Measurements from ENCODE around the gene DDIT3. TPM values are rescaled to one million over a fixed set of nuclear protein-coding genes. Genes with fewer than 3 reads are reported as not detected.
"Not testable (repeated sequence)": the region's sequence is repeated elsewhere in the genome, so short reads cannot be mapped to it uniquely, and the experiment has no call there.

The DDIT3 gene
- total RNA-seq, 1 donor from 2014 or later = 17.7 TPM

DNA sequence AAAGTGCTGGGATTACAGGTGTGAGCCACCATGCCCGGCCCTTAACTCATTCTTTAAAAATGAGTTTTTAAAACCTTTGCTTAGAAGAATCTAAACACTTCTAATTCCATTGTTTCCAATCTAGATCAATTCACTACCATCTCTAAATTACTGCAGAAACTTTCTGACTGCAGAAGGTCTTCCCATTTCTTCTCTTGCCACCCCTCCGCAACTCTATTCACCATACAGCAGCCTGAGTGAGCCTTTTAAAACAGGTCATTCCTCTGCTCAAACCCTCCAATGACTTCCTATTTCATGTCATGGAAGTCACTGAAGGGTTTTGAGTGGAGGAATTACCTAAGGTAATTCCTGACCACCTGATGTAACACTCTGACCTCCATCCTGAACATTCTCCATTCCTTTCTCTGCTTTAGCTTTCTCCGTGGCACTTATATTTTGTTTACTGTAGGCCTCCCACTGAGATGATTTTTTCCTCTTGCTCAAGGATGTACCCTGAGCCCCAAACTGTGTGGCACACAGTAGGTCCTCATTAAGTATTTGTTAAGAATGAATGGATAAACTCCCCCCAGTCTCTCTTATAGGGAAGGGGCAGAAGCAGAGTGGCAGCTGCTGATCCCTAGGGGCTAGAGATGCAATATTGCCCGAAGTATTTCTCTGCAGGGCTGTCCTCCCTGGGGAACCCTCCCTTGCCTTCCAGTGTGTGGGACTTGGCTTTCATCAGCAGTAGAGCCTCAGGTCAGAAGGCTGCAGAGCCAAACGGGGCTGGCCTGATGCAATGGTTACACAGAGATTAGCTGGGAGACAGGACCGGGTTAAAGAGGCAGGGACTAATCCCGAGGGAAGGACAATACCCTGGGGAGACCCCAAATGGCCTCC lies 1.2 kb downstream of the DDIT3 start:
- no peak for DNase-seq (ENCODE audit: extremely low spot score, unreplicated experiment)
- H3K27ac Mint-ChIP-seq = peak overlapping the region; percentile 99
- TF ChIP-seq, protein P1, sequence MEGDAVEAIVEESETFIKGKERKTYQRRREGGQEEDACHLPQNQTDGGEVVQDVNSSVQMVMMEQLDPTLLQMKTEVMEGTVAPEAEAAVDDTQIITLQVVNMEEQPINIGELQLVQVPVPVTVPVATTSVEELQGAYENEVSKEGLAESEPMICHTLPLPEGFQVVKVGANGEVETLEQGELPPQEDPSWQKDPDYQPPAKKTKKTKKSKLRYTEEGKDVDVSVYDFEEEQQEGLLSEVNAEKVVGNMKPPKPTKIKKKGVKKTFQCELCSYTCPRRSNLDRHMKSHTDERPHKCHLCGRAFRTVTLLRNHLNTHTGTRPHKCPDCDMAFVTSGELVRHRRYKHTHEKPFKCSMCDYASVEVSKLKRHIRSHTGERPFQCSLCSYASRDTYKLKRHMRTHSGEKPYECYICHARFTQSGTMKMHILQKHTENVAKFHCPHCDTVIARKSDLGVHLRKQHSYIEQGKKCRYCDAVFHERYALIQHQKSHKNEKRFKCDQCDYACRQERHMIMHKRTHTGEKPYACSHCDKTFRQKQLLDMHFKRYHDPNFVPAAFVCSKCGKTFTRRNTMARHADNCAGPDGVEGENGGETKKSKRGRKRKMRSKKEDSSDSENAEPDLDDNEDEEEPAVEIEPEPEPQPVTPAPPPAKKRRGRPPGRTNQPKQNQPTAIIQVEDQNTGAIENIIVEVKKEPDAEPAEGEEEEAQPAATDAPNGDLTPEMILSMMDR (conservative IDR thresholded peaks at IDR 0.05) = no peak
- H3K36me3 Mint-ChIP-seq = peaks cover 21% of the 10 kb centered on the region
- peaks cover 32% of the 10 kb centered on the region for H3K4me1 Mint-ChIP-seq (ENCODE audit: unreplicated experiment)
- H3K9me3 Mint-ChIP-seq = no peaks in the 10 kb centered on the region
- no peaks in the 10 kb centered on the region for H3K27me3 Mint-ChIP-seq
- H3K4me3 Mint-ChIP-seq = peak overlapping the region; percentile 99

DNA sequence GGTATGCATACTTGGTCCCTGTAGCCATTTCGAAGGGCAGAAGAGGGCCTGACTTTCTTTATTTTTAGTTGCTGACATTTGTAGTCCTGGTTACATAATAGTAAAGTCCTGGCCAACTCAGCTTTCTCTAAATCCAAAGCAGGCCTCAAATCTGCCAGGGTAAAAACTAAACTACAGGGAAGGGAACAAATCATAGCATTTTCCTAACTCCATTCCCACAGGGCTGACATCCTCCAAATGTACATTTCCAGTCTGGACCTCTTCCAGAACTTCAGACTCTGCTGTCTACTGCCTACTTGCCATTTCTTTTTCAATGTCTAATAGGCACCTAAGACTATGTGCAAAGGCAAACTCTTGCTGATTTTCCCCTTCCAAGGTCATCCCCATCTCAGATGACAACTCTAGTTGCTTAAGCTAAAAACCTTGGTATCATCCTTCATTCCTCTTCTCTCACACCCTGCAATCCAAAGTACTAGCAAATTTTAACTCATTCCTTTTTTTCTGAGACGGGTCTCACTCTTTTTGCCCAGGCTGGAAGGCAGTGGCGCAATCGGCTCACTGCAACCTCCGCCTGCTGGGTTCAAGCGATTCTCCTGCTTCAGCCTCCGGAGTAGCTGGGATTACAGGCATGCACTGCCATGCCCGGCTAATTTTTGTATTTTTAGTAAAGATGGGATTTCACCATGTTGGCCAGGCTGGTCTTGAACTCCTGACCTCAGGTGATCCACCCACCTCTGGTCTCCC lies 2.0 kb downstream of the DDIT3 start:
- H3K4me3 Mint-ChIP-seq = peak overlapping the region; percentile 99
- TF ChIP-seq, protein P1 (conservative IDR thresholded peaks at IDR 0.05) = no peak
- no peaks in the 10 kb centered on the region for H3K27me3 Mint-ChIP-seq
- H3K9me3 Mint-ChIP-seq = no peaks in the 10 kb centered on the region
- peaks cover 21% of the 10 kb centered on the region for H3K36me3 Mint-ChIP-seq
- peak overlapping the region; percentile 99 for H3K27ac Mint-ChIP-seq
- H3K4me1 Mint-ChIP-seq (ENCODE audit: unreplicated experiment) = peaks cover 26% of the 10 kb centered on the region
- no peak for DNase-seq (ENCODE audit: extremely low spot score, unreplicated experiment)

DNA sequence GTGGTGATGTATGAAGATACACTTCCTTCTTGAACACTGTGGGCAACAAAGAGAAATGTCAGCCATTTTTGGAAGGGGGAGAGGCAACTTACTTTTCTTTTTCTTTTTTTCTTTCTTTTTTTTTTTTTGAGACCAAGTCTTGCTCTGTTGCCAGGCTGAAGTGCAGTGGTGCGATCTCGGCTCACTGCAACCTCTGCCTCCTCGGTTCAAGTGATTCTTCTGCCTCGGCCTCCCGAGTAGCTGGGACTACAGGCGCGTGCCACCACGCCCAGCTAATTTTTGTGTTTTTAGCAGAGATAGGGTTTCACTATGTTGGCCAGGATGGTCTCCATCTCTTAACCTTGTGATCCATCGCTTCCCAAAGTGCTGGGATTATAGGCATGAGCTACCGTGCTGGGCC lies 2.6 kb downstream of the DDIT3 start:
- peak overlapping the region; percentile 71 for H3K4me3 Mint-ChIP-seq
- H3K27me3 Mint-ChIP-seq; DNase-seq (ENCODE audit: extremely low spot score, unreplicated experiment); H3K9me3 Mint-ChIP-seq: not testable (repeated sequence)
- peaks cover 27% of the 10 kb centered on the region for H3K36me3 Mint-ChIP-seq
- peak overlapping the region; percentile 99 for H3K27ac Mint-ChIP-seq
- H3K4me1 Mint-ChIP-seq (ENCODE audit: unreplicated experiment) = peaks cover 23% of the 10 kb centered on the region

DNA sequence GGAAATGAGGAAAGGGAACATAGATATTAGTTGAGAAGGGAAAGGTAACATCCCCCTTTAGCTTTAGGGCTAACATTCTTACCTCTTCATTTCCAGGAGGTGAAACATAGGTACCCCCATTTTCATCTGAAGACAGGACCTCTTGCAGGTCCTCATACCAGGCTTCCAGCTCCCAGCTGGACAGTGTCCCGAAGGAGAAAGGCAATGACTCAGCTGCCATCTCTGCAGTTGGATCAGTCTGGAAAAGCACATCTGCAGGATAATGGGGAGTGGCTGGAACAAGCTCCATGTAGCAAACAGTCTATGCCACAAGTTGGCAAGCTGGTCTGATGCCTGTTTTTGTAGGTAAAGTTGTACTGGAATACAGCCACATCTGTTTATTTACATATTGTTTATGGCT lies 3.1 kb downstream of the DDIT3 start:
- Mint-ChIP-seq H3K27me3 (no peaks in the 10 kb centered on the region), H3K9me3 (no peaks in the 10 kb centered on the region), H3K4me1 (ENCODE audit: unreplicated experiment) (peaks cover 22% of the 10 kb centered on the region), H3K27ac (peak overlapping the region; percentile 75), H3K4me3 (peak overlapping the region; percentile 71), H3K36me3 (peaks cover 32% of the 10 kb centered on the region)
- no peak for DNase-seq (ENCODE audit: extremely low spot score, unreplicated experiment)
- TF ChIP-seq, protein P1 (conservative IDR thresholded peaks at IDR 0.05) = no peak

DNA sequence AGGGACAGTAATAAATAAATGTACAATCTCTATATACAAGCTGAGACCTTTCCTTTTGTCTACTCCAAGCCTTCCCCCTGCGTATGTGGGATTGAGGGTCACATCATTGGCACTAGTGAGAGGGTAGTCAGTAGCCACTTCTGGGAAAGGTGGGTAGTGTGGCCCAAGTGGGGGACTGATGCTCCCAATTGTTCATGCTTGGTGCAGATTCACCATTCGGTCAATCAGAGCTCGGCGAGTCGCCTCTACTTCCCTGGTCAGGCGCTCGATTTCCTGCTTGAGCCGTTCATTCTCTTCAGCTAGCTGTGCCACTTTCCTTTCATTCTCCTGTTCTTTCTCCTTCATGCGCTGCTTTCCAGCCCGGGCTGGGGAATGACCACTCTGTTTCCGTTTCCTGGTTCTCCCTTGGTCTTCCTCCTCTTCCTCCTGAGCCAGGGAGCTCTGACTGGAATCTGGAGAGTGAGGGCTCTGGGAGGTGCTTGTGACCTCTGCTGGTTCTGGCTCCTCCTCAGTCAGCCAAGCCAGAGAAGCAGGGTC lies 3.6 kb downstream of the DDIT3 start:
- Mint-ChIP-seq H3K9me3 (no peaks in the 10 kb centered on the region), H3K4me1 (ENCODE audit: unreplicated experiment) (peaks cover 17% of the 10 kb centered on the region), H3K4me3 (no peak overlapping the region), H3K36me3 (peaks cover 36% of the 10 kb centered on the region), H3K27me3 (no peaks in the 10 kb centered on the region), H3K27ac (peak overlapping the region; percentile 75)
- TF ChIP-seq, protein P1 (conservative IDR thresholded peaks at IDR 0.05) = no peak
- DNase-seq (ENCODE audit: extremely low spot score, unreplicated experiment) = no peak
